H1 (cell line): ENCODE data around the gene CDK9. TPM values are rescaled to one million over a fixed set of nuclear protein-coding genes. Genes with fewer than 3 reads are reported as not detected.

Source experiments
- CTCF ChIA-PET: fragments of 300-600 bp; sonication (Branson Sonifier 250); formaldehyde crosslinking; loops from one replicate; lab custom pipeline; 2021; ENCODE audit not compliant: partially characterized antibody; lab: Charles Lee
- POLR2A ChIA-PET: fragments of 300-600 bp; sonication (Branson Sonifier 250); formaldehyde crosslinking; loops from one replicate; lab custom pipeline; 2021; ENCODE audit warnings: inconsistent platforms; ENCODE audit not compliant: partially characterized antibody; lab: Charles Lee
- DNase-seq, 2 experiments: peaks; one replicate each; pipeline versions ENCODE4 v3.0.0 to v3.0.0-alpha.2; 2010 to 2022; ENCODE audit warnings: low spot score in 2 of 2, low read depth in 1 of 2, mixed read lengths in 1 of 2
- FAIRE-seq: peaks from 2 replicates; lab custom pipeline; 2011; peaks lifted over from hg19 to GRCh38; lab: Jason Lieb, UNC
- H2AFZ ChIP-seq: 2 replicates; pipeline ENCODE4 v1.8.1; 2012; ENCODE audit warnings: low read length, inconsistent platforms
- H2AK5ac ChIP-seq: 2 replicates; pipeline ENCODE4 v1.6.1; 2013; ENCODE audit warnings: low read depth, low read length
- H2BK120ac ChIP-seq: replicated peaks from 2 replicates; pipeline ENCODE3; 2013; ENCODE audit warnings: low read depth, low read length, inconsistent platforms
- H2BK12ac ChIP-seq: 2 replicates; pipeline ENCODE4 v1.6.1; 2013; ENCODE audit warnings: low read depth, low read length
- H2BK15ac ChIP-seq: 2 replicates; pipeline ENCODE4 v1.6.1; 2013; ENCODE audit warnings: low read length
- H2BK20ac ChIP-seq: 2 replicates; pipeline ENCODE4 v1.6.1; 2013; ENCODE audit warnings: low read length
- H2BK5ac ChIP-seq: 2 replicates; pipeline ENCODE4 v1.6.1; 2013; ENCODE audit warnings: low read depth, low read length
- H3K14ac ChIP-seq: 2 replicates; pipeline ENCODE4 v1.6.1; 2013; ENCODE audit warnings: inconsistent platforms; ENCODE audit not compliant: insufficient read length
- H3K18ac ChIP-seq: 2 replicates; pipeline ENCODE4 v1.6.1; 2013; ENCODE audit warnings: low read length; ENCODE audit errors: extremely low read depth
- H3K23ac ChIP-seq: 2 replicates; pipeline ENCODE4 v1.6.1; 2013; ENCODE audit warnings: inconsistent platforms; ENCODE audit not compliant: insufficient read length
- H3K23me2 ChIP-seq: 2 replicates; pipeline ENCODE4 v1.6.1; 2013; ENCODE audit warnings: low read depth, low read length
- H3K27ac ChIP-seq: 2 replicates; pipeline ENCODE4 v1.6.1; 2011; ENCODE audit warnings: low read depth, low read length, inconsistent platforms
- H3K27me3 ChIP-seq, 4 experiments: replicated peaks in 1 of 4; 1 replicate in 1 of 4; 2 replicates in 3 of 4; pipeline versions ENCODE4 v1.6.1 to v1.8.1; 2011 to 2013; ENCODE audit warnings: low read length in 3 of 4, mild to moderate bottlenecking in 3 of 4, inconsistent platforms in 2 of 4, mixed read lengths in 2 of 4, moderate library complexity in 1 of 4; ENCODE audit not compliant: control insufficient read depth in 3 of 4, insufficient read depth in 3 of 4; ENCODE audit errors: extremely low read depth in 1 of 4
- H3K36me3 ChIP-seq, 4 experiments: 2 replicates each; pipeline versions ENCODE4 v1.6.1 to v1.8.1; 2011 to 2013; ENCODE audit warnings: mild to moderate bottlenecking in 4 of 4, low read length in 3 of 4, moderate library complexity in 2 of 4, control low read depth in 1 of 4, inconsistent platforms in 1 of 4; ENCODE audit not compliant: insufficient read depth in 4 of 4, control insufficient read depth in 2 of 4
- H3K4ac ChIP-seq: replicated peaks from 2 replicates; pipeline ENCODE3; 2013; ENCODE audit warnings: low read length, low read depth, mixed read lengths, inconsistent platforms; ENCODE audit not compliant: insufficient read length
- H3K4me1 ChIP-seq, 4 experiments: replicated peaks in 1 of 4; 1 replicate in 1 of 4; 2 replicates in 3 of 4; pipeline versions ENCODE4 v1.6.1 to v1.8.1; 2011 to 2013; ENCODE audit warnings: low read length in 3 of 4, inconsistent platforms in 2 of 4, mixed read lengths in 1 of 4; ENCODE audit not compliant: insufficient read depth in 4 of 4, control insufficient read depth in 3 of 4
- H3K4me2 ChIP-seq, 2 experiments: 2 replicates each; pipeline versions ENCODE4 v1.6.1 to v1.8.1; 2011 to 2013; ENCODE audit warnings: low read depth in 2 of 2, low read length in 2 of 2, control low read depth in 1 of 2, inconsistent platforms in 1 of 2, mild to moderate bottlenecking in 1 of 2; ENCODE audit not compliant: insufficient read depth in 1 of 2
- H3K4me3 ChIP-seq, 4 experiments: fragments of 200-600, 300-600 bp in 1 of 4; sonication (generic), shearing (Covaris generic), sonication (Bioruptor Twin) in 1 of 4; 2 replicates each; pipeline versions ENCODE4 v1.5.1 to v1.8.1; 2011 to 2016; ENCODE audit warnings: low read length in 4 of 4, low read depth in 3 of 4, control low read depth in 2 of 4, inconsistent platforms in 2 of 4, mild to moderate bottlenecking in 2 of 4, mixed read lengths in 1 of 4, moderate library complexity in 1 of 4; ENCODE audit not compliant: insufficient read depth in 2 of 4; ENCODE audit errors: extremely low read depth in 1 of 4
- H3K56ac ChIP-seq: replicated peaks from 2 replicates; pipeline ENCODE3; 2013; ENCODE audit warnings: low read depth, mild to moderate bottlenecking, mixed read lengths, low read length, inconsistent platforms; ENCODE audit not compliant: insufficient read length
- H3K79me1 ChIP-seq: 2 replicates; pipeline ENCODE4 v1.6.1; 2013; ENCODE audit warnings: low read depth, low read length, control low read depth
- H3K79me2 ChIP-seq, 2 experiments: 2 replicates each; pipeline versions ENCODE4 v1.6.1 to v1.8.1; 2012 to 2013; ENCODE audit warnings: low read length in 2 of 2, mild to moderate bottlenecking in 2 of 2, inconsistent platforms in 1 of 2; ENCODE audit not compliant: insufficient read depth in 2 of 2, control insufficient read depth in 1 of 2
- H3K9ac ChIP-seq, 4 experiments: replicated peaks in 1 of 4; 1 replicate in 1 of 4; 2 replicates in 3 of 4; pipeline versions ENCODE4 v1.6.1 to v1.8.1; 2011 to 2013; ENCODE audit warnings: low read depth in 3 of 4, low read length in 3 of 4, control low read depth in 2 of 4, mild to moderate bottlenecking in 2 of 4, moderate library complexity in 2 of 4, inconsistent platforms in 1 of 4; ENCODE audit errors: extremely low read depth in 1 of 4
- H3K9me3 ChIP-seq, 2 experiments: 2 replicates each; pipeline versions ENCODE4 v1.6.1 to v1.8.1; 2012 to 2013; ENCODE audit warnings: mild to moderate bottlenecking in 2 of 2, moderate library complexity in 2 of 2, control low read depth in 1 of 2, inconsistent platforms in 1 of 2, low read depth in 1 of 2, low read length in 1 of 2, mixed read lengths in 1 of 2; ENCODE audit not compliant: insufficient read depth in 2 of 2
- H4K20me1 ChIP-seq, 2 experiments: replicated peaks in 1 of 2; 2 replicates each; pipeline versions ENCODE3 to v1.8.1; 2011 to 2013; ENCODE audit warnings: inconsistent platforms in 2 of 2, low read length in 2 of 2, mild to moderate bottlenecking in 1 of 2; ENCODE audit not compliant: insufficient read depth in 2 of 2, control insufficient read depth in 1 of 2
- H4K5ac ChIP-seq: 2 replicates; pipeline ENCODE4 v1.6.1; 2013; ENCODE audit warnings: low read length, low read depth, mixed read lengths, inconsistent platforms; ENCODE audit not compliant: insufficient read length
- H4K8ac ChIP-seq: 2 replicates; pipeline ENCODE4 v1.8.0; 2013; ENCODE audit warnings: mild to moderate bottlenecking, moderate library complexity, low read length, inconsistent platforms; ENCODE audit not compliant: insufficient read depth; ENCODE audit errors: extremely low read depth
- H4K91ac ChIP-seq: replicated peaks from 2 replicates; pipeline ENCODE3; 2013; ENCODE audit warnings: low read length, mixed read lengths, inconsistent platforms; ENCODE audit not compliant: insufficient read length
- EZH2 ChIP-seq: fragments of 200-600 bp; sonication (generic); IDR thresholded peaks from 2 replicates; pipeline ENCODE4 v1.7.1; 2012; ENCODE audit warnings: low read depth, mild to moderate bottlenecking, moderate library complexity, low read length, inconsistent platforms; ENCODE audit not compliant: severe bottlenecking
- GTF2F1 ChIP-seq: IDR thresholded peaks from 2 replicates; pipeline ENCODE4 v1.6.1; 2012; ENCODE audit warnings: low read depth, low read length, improper control_type of control experiment, borderline replicate concordance
- KDM4A ChIP-seq: IDR thresholded peaks from one replicate; pipeline ENCODE4 v1.7.1; 2012; ENCODE audit warnings: low read depth, mild to moderate bottlenecking, moderate library complexity, low read length, inconsistent platforms; ENCODE audit not compliant: severe bottlenecking
- NANOG ChIP-seq: IDR thresholded peaks from 2 replicates; pipeline ENCODE4 v1.6.1; 2011; ENCODE audit warnings: low read length, low read depth, mild to moderate bottlenecking, inconsistent platforms; ENCODE audit not compliant: insufficient read depth, poor library complexity, severe bottlenecking
- POU5F1 ChIP-seq: IDR thresholded peaks from 2 replicates; pipeline ENCODE4 v1.6.1; 2011; ENCODE audit warnings: low read depth, mild to moderate bottlenecking, low read length, moderate library complexity
- RAD21 ChIP-seq, 2 experiments: IDR thresholded peaks in 1 of 2; conservative IDR thresholded peaks in 1 of 2; 2 replicates each; pipeline ENCODE4 v1.6.1; 2011; ENCODE audit warnings: low read depth in 2 of 2, low read length in 2 of 2, improper control_type of control experiment in 1 of 2, inconsistent platforms in 1 of 2, mild to moderate bottlenecking in 1 of 2, moderate library complexity in 1 of 2
- RXRA ChIP-seq: IDR thresholded peaks from 2 replicates; pipeline ENCODE4 v1.6.1; 2011; ENCODE audit warnings: low read depth, mild to moderate bottlenecking, low read length, moderate library complexity; ENCODE audit not compliant: insufficient read depth
- TEAD4 ChIP-seq: IDR thresholded peaks from 2 replicates; pipeline ENCODE4 v1.6.1; 2012; ENCODE audit warnings: low read depth, low read length, inconsistent platforms, mixed read lengths
- USF2 ChIP-seq: IDR thresholded peaks from 2 replicates; pipeline ENCODE4 v1.6.1; 2011; ENCODE audit warnings: low read length, improper control_type of control experiment
- YY1 ChIP-seq: IDR thresholded peaks from 2 replicates; pipeline ENCODE4 v1.6.1; 2011; ENCODE audit warnings: low read depth, mild to moderate bottlenecking, low read length
- WGBS, 2 experiments: shearing (Covaris generic) in 1 of 2; methylation state at CpG; one replicate each; pipeline versions ENCODE4 v1.1.6 to v1.1.7; 2013 to 2015; ENCODE audit warnings: low lambda C conversion rate in 2 of 2, mixed read lengths in 2 of 2, inconsistent platforms in 1 of 2, low coverage in 1 of 2, missing lambda C conversion rate in 1 of 2; ENCODE audit not compliant: insufficient replicate concordance in 2 of 2, insufficient coverage in 1 of 2, insufficient read length in 1 of 2; ENCODE audit errors: extremely low coverage in 1 of 2, missing lambda C conversion rate in 1 of 2; 5-methylcytosine and 5-hydroxymethylcytosine counted together
- polyA plus RNA-seq, 7 experiments: library from polyadenylated mRNA; depleted of rRNA in 3 of 7; stranded (reverse) in 5 of 7; unstranded in 2 of 7; fragments of >200 nt in 5 of 7; fragments of 200-250 nt in 2 of 7; gene quantifications; 1 replicate in 5 of 7; 2 replicates in 1 of 7; 4 replicates in 1 of 7; pipeline versions ENCODE4 v1.2.1 to v1.2.3, GENCODE V29; 2011 to 2013; ENCODE audit warnings: missing spikeins in 2 of 7, mixed read lengths in 2 of 7
- total RNA-seq: library from RNA; stranded (reverse); fragmentation: NEBNext Ultra II Directional; extraction: Animal tissue kit (Norgen Biotek cat#: 25700); gene quantifications from 2 replicates; pipeline ENCODE4 v1.2.1, GENCODE V29; 2021

CDK9 gene
- total and polyA plus RNA-seq, 2 of the 8 experiments (the other 6 are each of a cell fraction or from before 2014, with no cell fraction given), result 69.1 to 87.5 TPM

- Histone ChIP-seq H3K4me1 (peaks cover 0 to under 1% (median 0%) of the 10 kb centered on the region in 4 experiments; a peak in 2 of 7 replicates), H2BK15ac (no peak overlapping the region), H3K79me2 (peaks cover 0 to 29% of the 10 kb centered on the region in 2 experiments; a peak in 2 of 4 replicates), H2BK20ac (no peak overlapping the region), H2AK5ac (no peak overlapping the region), H3K36me3 (peaks cover 25 to 49% (median 41%) of the 10 kb centered on the region in 4 experiments), H3K23ac (no peak overlapping the region), H2BK5ac (no peak overlapping the region), H3K4me3 (no peak overlapping the region), H3K4me2 (no peak overlapping the region), H2BK12ac (no peak overlapping the region), H3K9me3 (no peaks in the 10 kb centered on the region), H4K5ac (no peak overlapping the region), H4K8ac (no peak overlapping the region), H3K23me2 (no peaks in the 10 kb centered on the region), H3K14ac (no peak overlapping the region), H3K18ac (no peak overlapping the region), H3K56ac (no peak overlapping the region), H3K27ac (no peak overlapping the region), H4K91ac (no peak overlapping the region), H3K4ac (no peak overlapping the region), H2AFZ (no peak overlapping the region), H3K27me3 (no peaks in the 10 kb centered on the region), H4K20me1 (peaks cover 22 to 30% of the 10 kb centered on the region in 2 experiments), H3K79me1 (peaks cover 10% of the 10 kb centered on the region), H3K9ac (no peak overlapping the region), H2BK120ac (no peak overlapping the region)
- ChIA-PET CTCF (interaction anchor here (0.7 to 16.2 kb wide), 12 partner anchors 9 to 392 kb away, joined by 3 to 227 read pairs (median 5); partner anchors contain the start of gene TOR2A), POLR2A (interaction anchor here (0.6 to 10.2 kb wide), 21 partner anchors 9 to 267 kb away, joined by 3 to 140 read pairs (median 4); partner anchors contain the start of gene FPGS)
- FAIRE-seq (no peak), DNase-seq (no peak)
- 94% methylated on average over 7 of the region's 7 CpGs; no CpG with 5 or more reads in 1 of the 2 experiments for WGBS, 2 experiments
- TF ChIP-seq EZH2 (no peak), KDM4A (no peak), YY1 (no peak), GTF2F1 (no peak), TEAD4 (no peak), NANOG (no peak), RAD21 (IDR thresholded peaks at IDR 0.05 in 1 of 2, conservative IDR thresholded peaks at IDR 0.05 in 1 of 2; ENCODE audit: low read depth in 2 of 2, low read length in 2 of 2) (no peak), USF2 (no peak), POU5F1 (no peak), RXRA (no peak)
Observed at GRCh38 chr9:127792417-127793031, 6.7 kb downstream of the CDK9 start.
